Ascending aorta (tissue), 2 donors: ENCODE results near the gene MSI2. TPM values are rescaled to one million over a fixed set of nuclear protein-coding genes. Genes with fewer than 3 reads are reported as not detected.

Experiments
- DNase-seq, 2 donors: peaks; one replicate each; pipeline ENCODE4 v3.0.0-alpha.2; 2019; ENCODE audit warnings: low spot score in 2 of 2
- H3K27ac ChIP-seq, 2 donors: fragments of 200-600 bp; sonication (generic); one replicate each; pipeline ENCODE4 v1.5.1; 2016 to 2017; ENCODE audit warnings: mild to moderate bottlenecking in 1 of 2
- H3K27me3 ChIP-seq: fragments of 200-600 bp; sonication (generic); one replicate; pipeline ENCODE4 v1.5.1; 2017
- H3K36me3 ChIP-seq, 2 donors: fragments of 200-600 bp; sonication (generic); one replicate each; pipeline ENCODE4 v1.5.1; 2016
- H3K4me1 ChIP-seq, 2 donors: fragments of 200-600 bp; sonication (generic); one replicate each; pipeline ENCODE4 v1.5.1; 2016 to 2017; ENCODE audit warnings: mild to moderate bottlenecking in 1 of 2
- H3K4me3 ChIP-seq, 2 donors: fragments of 200-600 bp; sonication (generic); one replicate each; pipeline ENCODE4 v1.5.1; 2016 to 2017; ENCODE audit warnings: mild to moderate bottlenecking in 1 of 2
- H3K9me3 ChIP-seq, 2 donors: fragments of 200-600 bp; sonication (generic); one replicate each; pipeline ENCODE4 v1.5.1; 2016
- intact Hi-C: fragments of 100-400 bp; cut with DNase I; formaldehyde crosslinking; loops from one replicate; pipeline ENCODE4 v1.15.1; 2023
- total RNA-seq: library from RNA; depleted of rRNA; stranded (reverse); fragments of >200 nt; gene quantifications from one replicate; pipeline ENCODE4 v1.1.0, GENCODE V29; 2016
- TF ChIP-seq, protein P1 (sequence below), 3 experiments: fragments of 200-600 bp in 2 of 3; fragments of 450-650 bp in 1 of 3; sonication (generic) in 2 of 3; IDR thresholded peaks; one replicate each; pipeline ENCODE4 v1.5.1; 2016 to 2019; ENCODE audit warnings: antibody characterized with exemption in 3 of 3, mild to moderate bottlenecking in 1 of 3, moderate library complexity in 1 of 3

MSI2 gene
- total RNA-seq, 1 donor from 2014 or later, result 11.7 TPM

GRCh38 chr17:57372156-57372555 lies 115.8 kb downstream of the MSI2 start:
- Histone ChIP-seq H3K4me1 (peaks cover 0 to 4% of the 10 kb centered on the region in 2 donors), H3K27me3 (no peaks in the 10 kb centered on the region), H3K27ac (no peak overlapping the region), H3K9me3 (no peaks in the 10 kb centered on the region), H3K4me3 (no peak overlapping the region), H3K36me3 (no peaks in the 10 kb centered on the region)
- no peak for DNase-seq
- intact Hi-C loops, result no loop called here
- TF ChIP-seq, protein P1, sequence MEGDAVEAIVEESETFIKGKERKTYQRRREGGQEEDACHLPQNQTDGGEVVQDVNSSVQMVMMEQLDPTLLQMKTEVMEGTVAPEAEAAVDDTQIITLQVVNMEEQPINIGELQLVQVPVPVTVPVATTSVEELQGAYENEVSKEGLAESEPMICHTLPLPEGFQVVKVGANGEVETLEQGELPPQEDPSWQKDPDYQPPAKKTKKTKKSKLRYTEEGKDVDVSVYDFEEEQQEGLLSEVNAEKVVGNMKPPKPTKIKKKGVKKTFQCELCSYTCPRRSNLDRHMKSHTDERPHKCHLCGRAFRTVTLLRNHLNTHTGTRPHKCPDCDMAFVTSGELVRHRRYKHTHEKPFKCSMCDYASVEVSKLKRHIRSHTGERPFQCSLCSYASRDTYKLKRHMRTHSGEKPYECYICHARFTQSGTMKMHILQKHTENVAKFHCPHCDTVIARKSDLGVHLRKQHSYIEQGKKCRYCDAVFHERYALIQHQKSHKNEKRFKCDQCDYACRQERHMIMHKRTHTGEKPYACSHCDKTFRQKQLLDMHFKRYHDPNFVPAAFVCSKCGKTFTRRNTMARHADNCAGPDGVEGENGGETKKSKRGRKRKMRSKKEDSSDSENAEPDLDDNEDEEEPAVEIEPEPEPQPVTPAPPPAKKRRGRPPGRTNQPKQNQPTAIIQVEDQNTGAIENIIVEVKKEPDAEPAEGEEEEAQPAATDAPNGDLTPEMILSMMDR (IDR thresholded peaks at IDR 0.05), result no peak

GRCh38 chr17:57373048-57373447 lies 116.7 kb downstream of the MSI2 start:
- no peak overlapping the region for H3K27ac ChIP-seq
- TF ChIP-seq, protein P1 (IDR thresholded peaks at IDR 0.05), result no peak
- no peaks in the 10 kb centered on the region for H3K27me3 ChIP-seq
- no peak overlapping the region for H3K4me3 ChIP-seq
- H3K9me3 ChIP-seq, result no peaks in the 10 kb centered on the region
- DNase-seq, result no peak
- no peaks in the 10 kb centered on the region for H3K36me3 ChIP-seq
- no peaks in the 10 kb centered on the region for H3K4me1 ChIP-seq
- intact Hi-C loops, result no loop called here

DNA sequence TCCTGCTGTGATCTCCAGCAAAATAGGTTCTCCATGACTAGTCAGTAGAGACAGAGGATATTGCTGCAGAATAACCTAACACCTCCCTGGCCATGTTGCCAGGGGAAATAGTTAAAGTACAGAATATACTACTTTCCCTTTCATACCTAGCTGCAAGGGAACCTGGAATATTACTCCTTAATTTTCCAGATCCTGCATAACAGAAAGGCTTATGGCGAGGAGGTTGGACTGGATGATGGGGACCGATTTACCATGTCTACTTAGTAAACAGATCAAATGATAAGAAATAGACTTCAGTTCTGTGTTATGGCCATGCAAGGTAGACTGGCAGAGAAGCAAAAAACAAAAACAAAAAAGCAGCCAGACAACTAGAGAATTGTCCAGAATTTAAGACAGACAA lies 117.4 kb downstream of the MSI2 start:
- intact Hi-C loops, result no loop called here
- Histone ChIP-seq H3K27me3 (no peaks in the 10 kb centered on the region), H3K4me1 (no peaks in the 10 kb centered on the region), H3K4me3 (no peak overlapping the region), H3K27ac (no peak overlapping the region), H3K9me3 (no peaks in the 10 kb centered on the region), H3K36me3 (no peaks in the 10 kb centered on the region)
- TF ChIP-seq, protein P1 (IDR thresholded peaks at IDR 0.05), result no peak
- no peak for DNase-seq

- H3K36me3 ChIP-seq, result no peaks in the 10 kb centered on the region
- DNase-seq, result no peak
- intact Hi-C loops, result no loop called here
- no peaks in the 10 kb centered on the region for H3K4me1 ChIP-seq
- H3K9me3 ChIP-seq, result no peaks in the 10 kb centered on the region
- H3K4me3 ChIP-seq, result no peak overlapping the region
- H3K27ac ChIP-seq, result no peak overlapping the region
- TF ChIP-seq, protein P1 (IDR thresholded peaks at IDR 0.05), result no peak
- H3K27me3 ChIP-seq, result no peaks in the 10 kb centered on the region
Measured at GRCh38 chr17:57375040-57375769, 118.9 kb downstream of the MSI2 start.

GRCh38 chr17:57375770-57376225 lies 119.5 kb downstream of the MSI2 start:
- intact Hi-C loops, result no loop called here
- H3K4me1 ChIP-seq, result no peaks in the 10 kb centered on the region
- no peaks in the 10 kb centered on the region for H3K27me3 ChIP-seq
- DNase-seq, result no peak
- no peaks in the 10 kb centered on the region for H3K9me3 ChIP-seq
- H3K36me3 ChIP-seq, result no peaks in the 10 kb centered on the region
- H3K27ac ChIP-seq, result no peak overlapping the region
- no peak overlapping the region for H3K4me3 ChIP-seq
- TF ChIP-seq, protein P1 (IDR thresholded peaks at IDR 0.05), result no peak
